ENCODE results near the gene MAP7D1. TPM values are rescaled to one million over a fixed set of nuclear protein-coding genes. Genes with fewer than 3 reads are reported as not detected.

Gene MAP7D1
- total RNA-seq (100 to 1,000 TPM; 221 to 222 TPM), polyA plus RNA-seq (10 to 100 TPM in 1 of 2 donors, 1 to 10 TPM in 1; 4.1 to 68.3 TPM)

- H3K9me3 Mint-ChIP-seq = no peaks in the 10 kb centered on the region
- H3K4me1 Mint-ChIP-seq = peaks cover 47 to 86% (median 65%) of the 10 kb centered on the region in 4 donors
- Histone ChIP-seq H3K4me3 (ENCODE audit: low read length in 2 of 2) (peak within 1 kb of the TSS; percentile 91 to 97), H3K4me1 (ENCODE audit: insufficient read depth, low read length) (peaks cover 75% of the 10 kb centered on the region), H3K27me3 (ENCODE audit: insufficient read depth, low read length) (no peaks in the 10 kb centered on the region), H3K27ac (ENCODE audit: low read depth, low read length) (peak within 1 kb of the TSS; percentile 96), H3K36me3 (ENCODE audit: insufficient read depth, low read length) (no peaks in the 10 kb centered on the region), H3K9me3 (ENCODE audit: control insufficient read depth in 1 of 2, low read length in 2 of 2) (no peaks in the 10 kb centered on the region)
- no peaks in the 10 kb centered on the region for H3K27me3 Mint-ChIP-seq
- H3K36me3 Mint-ChIP-seq = peaks cover 8 to 27% of the 10 kb centered on the region in 2 donors
- peak; percentile 88 to 94 (median 89) for DNase-seq
- ChIA-PET CTCF (ENCODE audit: partially characterized antibody) (interaction anchor here (2.2 to 10.0 kb wide), 2 partner anchors 32 to 130 kb away, joined by 9 to 348 read pairs; no protein-coding TSS in a partner anchor), POLR2A (ENCODE audit: partially characterized antibody) (interaction anchor here (0.6 to 10.1 kb wide), 13 partner anchors 10 to 242 kb away, joined by 3 to 244 read pairs (median 5); partner anchors contain the start of genes AGO3, LSM10 and THRAP3)
- H3K27ac Mint-ChIP-seq = peak within 1 kb of the TSS; percentile 91 to 98 (median 94)
- intact Hi-C loops (cut with micrococcal nuclease) = loop anchor here (10.0 kb wide), 1 partner anchor 1539 kb away; the partner anchor contains the start of gene CDCA8
- H3K4me3 Mint-ChIP-seq = peak within 1 kb of the TSS; percentile 85 to 97 (median 92)
These were observed at the start of gene MAP7D1 for GRCh38 chr1:36155408-36156328. Gene MAP7D1 (plus strand): TSS chr1:36156160. CDS start chr1:36156418, 258 bp downstream.

GRCh38 chr1:36106269-36106668, 49.7 kb upstream of the MAP7D1 start:
- Mint-ChIP-seq H3K27me3 (no peaks in the 10 kb centered on the region), H3K27ac (no peak overlapping the region), H3K36me3 (no peaks in the 10 kb centered on the region), H3K9me3 (no peaks in the 10 kb centered on the region), H3K4me3 (no peak overlapping the region), H3K4me1 (peaks cover 6 to 23% (median 14%) of the 10 kb centered on the region in 4 donors)
- POLR2A ChIA-PET (ENCODE audit: partially characterized antibody) = no interaction called here
- no peaks in the 10 kb centered on the region for H3K27me3 ChIP-seq (ENCODE audit: insufficient read depth, low read length)
- intact Hi-C loops (cut with micrococcal nuclease) = no loop called here
- no peak overlapping the region for H3K27ac ChIP-seq (ENCODE audit: low read depth, low read length)
- no peak overlapping the region for H3K4me3 ChIP-seq (ENCODE audit: low read length in 2 of 2)
- no peaks in the 10 kb centered on the region for H3K9me3 ChIP-seq (ENCODE audit: control insufficient read depth in 1 of 2, low read length in 2 of 2)
- DNase-seq = no peak
- peaks cover 12% of the 10 kb centered on the region for H3K4me1 ChIP-seq (ENCODE audit: insufficient read depth, low read length)
- CTCF ChIA-PET (ENCODE audit: partially characterized antibody) = interaction anchor here (1.5 kb wide), 1 partner anchor 180 kb away, joined by 3 read pairs; no protein-coding TSS in a partner anchor
- no peaks in the 10 kb centered on the region for H3K36me3 ChIP-seq (ENCODE audit: insufficient read depth, low read length)

- intact Hi-C loops (cut with micrococcal nuclease) = no loop called here
- Histone ChIP-seq H3K36me3 (ENCODE audit: insufficient read depth, low read length) (no peaks in the 10 kb centered on the region), H3K9me3 (ENCODE audit: control insufficient read depth in 1 of 2, low read length in 2 of 2) (no peaks in the 10 kb centered on the region), H3K4me1 (ENCODE audit: insufficient read depth, low read length) (peaks cover 12% of the 10 kb centered on the region), H3K27ac (ENCODE audit: low read depth, low read length) (no peak overlapping the region), H3K4me3 (ENCODE audit: low read length in 2 of 2) (no peak overlapping the region), H3K27me3 (ENCODE audit: insufficient read depth, low read length) (no peaks in the 10 kb centered on the region)
- H3K27ac Mint-ChIP-seq = no peak overlapping the region
- no peak for DNase-seq
- H3K9me3 Mint-ChIP-seq = no peaks in the 10 kb centered on the region
- ChIA-PET CTCF (ENCODE audit: partially characterized antibody) (interaction anchor here (1.5 to 2.0 kb wide), 2 partner anchors 11 to 178 kb away, joined by 3 to 4 read pairs; no protein-coding TSS in a partner anchor), POLR2A (ENCODE audit: partially characterized antibody) (no interaction called here)
- H3K27me3 Mint-ChIP-seq = no peaks in the 10 kb centered on the region
- peaks cover 7 to 27% (median 14%) of the 10 kb centered on the region in 4 donors for H3K4me1 Mint-ChIP-seq
- H3K4me3 Mint-ChIP-seq = peak overlapping the region in 1 of 8 donors; percentile 39
- no peaks in the 10 kb centered on the region for H3K36me3 Mint-ChIP-seq
These were observed 48.6 kb upstream of the MAP7D1 start for GRCh38 chr1:36107394-36107793.

- Histone ChIP-seq H3K9me3 (ENCODE audit: control insufficient read depth in 1 of 2, low read length in 2 of 2) (no peaks in the 10 kb centered on the region), H3K36me3 (ENCODE audit: insufficient read depth, low read length) (no peaks in the 10 kb centered on the region), H3K27ac (ENCODE audit: low read depth, low read length) (no peak overlapping the region), H3K4me3 (ENCODE audit: low read length in 2 of 2) (no peak overlapping the region), H3K4me1 (ENCODE audit: insufficient read depth, low read length) (peaks cover 12% of the 10 kb centered on the region), H3K27me3 (ENCODE audit: insufficient read depth, low read length) (no peaks in the 10 kb centered on the region)
- Mint-ChIP-seq H3K27me3 (no peaks in the 10 kb centered on the region), H3K4me1 (peaks cover 7 to 27% (median 15%) of the 10 kb centered on the region in 4 donors), H3K27ac (peak overlapping the region in 2 of 7 donors; percentile 52 to 61), H3K9me3 (no peaks in the 10 kb centered on the region), H3K4me3 (no peak overlapping the region), H3K36me3 (no peaks in the 10 kb centered on the region)
- CTCF ChIA-PET (ENCODE audit: partially characterized antibody) = interaction anchor here (1.2 to 2.0 kb wide), 2 partner anchors 12 to 27 kb away, joined by 3 to 4 read pairs; no protein-coding TSS in a partner anchor
- no peak for DNase-seq
- intact Hi-C loops (cut with micrococcal nuclease) = no loop called here
- POLR2A ChIA-PET (ENCODE audit: partially characterized antibody) = interaction anchor here (0.7 to 1.5 kb wide), 3 partner anchors 27 to 53 kb away, joined by 3 to 7 read pairs (median 3); no protein-coding TSS in a partner anchor
These were observed 47.6 kb upstream of the MAP7D1 start for GRCh38 chr1:36108314-36108713.

GRCh38 chr1:36109041-36109679, 46.8 kb upstream of the MAP7D1 start:
- Mint-ChIP-seq H3K27me3 (no peaks in the 10 kb centered on the region), H3K9me3 (no peaks in the 10 kb centered on the region), H3K4me1 (peaks cover 7 to 27% (median 15%) of the 10 kb centered on the region in 4 donors), H3K27ac (peak overlapping the region in 5 of 7 donors; percentile 78 to 96 (median 88)), H3K36me3 (no peaks in the 10 kb centered on the region), H3K4me3 (peak overlapping the region in 5 of 8 donors; percentile 4 to 74 (median 56))
- peaks cover 12% of the 10 kb centered on the region for H3K4me1 ChIP-seq (ENCODE audit: insufficient read depth, low read length)
- peak; percentile 33 to 57 (median 42) for DNase-seq
- no peaks in the 10 kb centered on the region for H3K9me3 ChIP-seq (ENCODE audit: control insufficient read depth in 1 of 2, low read length in 2 of 2)
- H3K27me3 ChIP-seq (ENCODE audit: insufficient read depth, low read length) = no peaks in the 10 kb centered on the region
- no peak overlapping the region for H3K27ac ChIP-seq (ENCODE audit: low read depth, low read length)
- CTCF ChIA-PET (ENCODE audit: partially characterized antibody) = interaction anchor here (1.2 to 1.7 kb wide), 2 partner anchors 9 to 26 kb away, joined by 3 to 7 read pairs; no protein-coding TSS in a partner anchor
- POLR2A ChIA-PET (ENCODE audit: partially characterized antibody) = interaction anchor here (0.7 to 1.5 kb wide), 5 partner anchors 26 to 178 kb away, joined by 3 to 7 read pairs (median 3); partner anchors contain the start of genes AGO3 and MAP7D1
- H3K36me3 ChIP-seq (ENCODE audit: insufficient read depth, low read length) = no peaks in the 10 kb centered on the region
- no peak overlapping the region for H3K4me3 ChIP-seq (ENCODE audit: low read length in 2 of 2)
- intact Hi-C loops (cut with micrococcal nuclease) = no loop called here

- H3K4me3 ChIP-seq (ENCODE audit: low read length in 2 of 2) = no peak overlapping the region
- H3K4me3 Mint-ChIP-seq = no peak overlapping the region
- peak overlapping the region in 1 of 7 donors; percentile 18 for H3K27ac Mint-ChIP-seq
- H3K36me3 Mint-ChIP-seq = no peaks in the 10 kb centered on the region
- H3K4me1 ChIP-seq (ENCODE audit: insufficient read depth, low read length) = peaks cover 12% of the 10 kb centered on the region
- no peak overlapping the region for H3K27ac ChIP-seq (ENCODE audit: low read depth, low read length)
- no peaks in the 10 kb centered on the region for H3K9me3 Mint-ChIP-seq
- no peaks in the 10 kb centered on the region for H3K27me3 ChIP-seq (ENCODE audit: insufficient read depth, low read length)
- H3K9me3 ChIP-seq (ENCODE audit: control insufficient read depth in 1 of 2, low read length in 2 of 2) = no peaks in the 10 kb centered on the region
- ChIA-PET POLR2A (ENCODE audit: partially characterized antibody) (interaction anchor here (0.7 kb wide), 1 partner anchor 125 kb away, joined by 3 read pairs; no protein-coding TSS in a partner anchor), CTCF (ENCODE audit: partially characterized antibody) (no interaction called here)
- intact Hi-C loops (cut with micrococcal nuclease) = no loop called here
- no peaks in the 10 kb centered on the region for H3K27me3 Mint-ChIP-seq
- H3K4me1 Mint-ChIP-seq = peaks cover 7 to 27% (median 15%) of the 10 kb centered on the region in 4 donors
- H3K36me3 ChIP-seq (ENCODE audit: insufficient read depth, low read length) = no peaks in the 10 kb centered on the region
- no peak for DNase-seq
These were observed 44.8 kb upstream of the MAP7D1 start for GRCh38 chr1:36111151-36111550.

Measured in CD4-positive, alpha-beta memory T cell (primary cell).